HepG2 (cell line): ENCODE data around the gene ATE1. TPM values are rescaled to one million over a fixed set of nuclear protein-coding genes. Genes with fewer than 3 reads are reported as not detected.

Experiments
- ATAC-seq: fragments of 200-7000 bp; cut with Tn5 transposase; 3 replicates; pipeline ENCODE4 v1.9.1; 2020; ENCODE audit warnings: mild to moderate bottlenecking, moderate library complexity
- BruUV-seq: library from RNA; stranded (reverse); fragments of 400-500 nt; replicated peaks from 2 replicates; lab custom pipeline; 2021; lab: Mats Ljungman, UMichigan
- CTCF ChIA-PET: fragments of 300-600 bp; formaldehyde crosslinking; extraction: SDS; loops from one replicate; lab custom pipeline; 2021; ENCODE audit warnings: low total read pairs, inconsistent platforms, low intra/inter-chr PET ratio; lab: Yijun Ruan, JAX
- POLR2A ChIA-PET: fragments of 350-600 bp; sonication (Branson Sonifier 250); formaldehyde crosslinking; loops from one replicate; lab custom pipeline; 2020; ENCODE audit warnings: antibody characterized with exemption, inconsistent platforms; lab: Yijun Ruan, JAX
- DNase-seq: peaks from one replicate; pipeline ENCODE4 v3.0.0-alpha.2; 2015; ENCODE audit warnings: low spot score
- FAIRE-seq: peaks from 3 replicates; lab custom pipeline; 2011; peaks lifted over from hg19 to GRCh38; lab: Jason Lieb, UNC
- H2AFZ ChIP-seq: one replicate; pipeline ENCODE4 v1.6.1; 2011; ENCODE audit warnings: low read length, inconsistent platforms
- H3K27ac ChIP-seq: fragments of 300-600 bp; 3 replicates; pipeline ENCODE4 v1.8.0; 2011; ENCODE audit warnings: mixed run types, mild to moderate bottlenecking, mixed read lengths, low read length, inconsistent platforms; ENCODE audit not compliant: insufficient read depth; ENCODE audit errors: extremely low read length
- H3K27me3 ChIP-seq, 2 experiments: fragments of 200-600 bp in 1 of 2; 2 replicates in 1 of 2; 3 replicates in 1 of 2; pipeline versions ENCODE4 v1.6.0 to v1.8.0; 2011; ENCODE audit warnings: low read length in 2 of 2, mild to moderate bottlenecking in 2 of 2, moderate library complexity in 2 of 2, inconsistent platforms in 1 of 2; ENCODE audit not compliant: insufficient read depth in 2 of 2, control insufficient read depth in 1 of 2
- H3K36me3 ChIP-seq, 2 experiments: fragments of 200-600 bp in 1 of 2; replicated peaks in 1 of 2; 2 replicates in 1 of 2; 3 replicates in 1 of 2; pipeline versions ENCODE4 v1.5.1 to v1.8.0; 2011; ENCODE audit warnings: low read length in 2 of 2, inconsistent platforms in 1 of 2; ENCODE audit not compliant: insufficient read depth in 2 of 2, control insufficient read depth in 1 of 2
- H3K4me1 ChIP-seq: 2 replicates; pipeline ENCODE4 v1.5.1; 2012; ENCODE audit warnings: low read length, inconsistent platforms; ENCODE audit not compliant: insufficient read depth
- H3K4me2 ChIP-seq: 2 replicates; pipeline ENCODE4 v1.6.0; 2011; ENCODE audit warnings: low read depth, low read length, inconsistent platforms
- H3K4me3 ChIP-seq, 3 experiments: fragments of 200-600 bp in 1 of 3; sonication (generic), shearing (Covaris generic) in 1 of 3; replicated peaks in 1 of 3; 2 replicates each; pipeline ENCODE4 v1.5.1; 2011 to 2016; ENCODE audit warnings: low read length in 3 of 3, inconsistent platforms in 2 of 3, low read depth in 2 of 3, mild to moderate bottlenecking in 2 of 3, control low read depth in 1 of 3, mixed read lengths in 1 of 3; ENCODE audit not compliant: insufficient read depth in 1 of 3
- H3K79me2 ChIP-seq: one replicate; pipeline ENCODE4 v1.6.1; 2011; ENCODE audit warnings: low read length, inconsistent platforms; ENCODE audit not compliant: insufficient read depth
- H3K9ac ChIP-seq: 2 replicates; pipeline ENCODE4 v1.6.0; 2011; ENCODE audit warnings: mild to moderate bottlenecking, low read depth, low read length, inconsistent platforms; ENCODE audit not compliant: insufficient read depth
- H3K9me3 ChIP-seq: 2 replicates; pipeline ENCODE4 v1.5.1; 2012; ENCODE audit warnings: mild to moderate bottlenecking, low read length
- H4K20me1 ChIP-seq: 2 replicates; pipeline ENCODE4 v1.6.0; 2011; ENCODE audit warnings: inconsistent platforms, mild to moderate bottlenecking, low read length, moderate library complexity; ENCODE audit not compliant: insufficient read depth
- FOXK2 ChIP-seq: fragments of 450-650 bp; IDR thresholded peaks from 2 replicates; pipeline ENCODE4 v1.6.1; 2016
- FOXP1 ChIP-seq, 2 experiments: fragments of 450-650 bp in 1 of 2; IDR thresholded peaks; 2 replicates each; pipeline ENCODE4 v1.6.1; 2017 to 2018; ENCODE audit warnings: antibody characterized with exemption in 1 of 2
- GZF1 ChIP-seq: sonication (generic); formaldehyde crosslinking; IDR thresholded peaks from 2 replicates; pipeline ENCODE4 v1.5.1; 2020; ENCODE audit warnings: mild to moderate bottlenecking, missing genetic modification reagents
- IKZF4 ChIP-seq: sonication (generic); formaldehyde crosslinking; IDR thresholded peaks from 2 replicates; pipeline ENCODE4 v1.5.1; 2020; ENCODE audit warnings: borderline replicate concordance, mild to moderate bottlenecking, low read depth, missing genetic modification reagents; ENCODE audit errors: not compliant biosample characterization
- MAF1 ChIP-seq: sonication (generic); formaldehyde crosslinking; IDR thresholded peaks from 2 replicates; pipeline ENCODE4 v1.5.0; 2020; ENCODE audit warnings: missing genetic modification reagents, borderline replicate concordance
- MAFG ChIP-seq: sonication (generic); formaldehyde crosslinking; IDR thresholded peaks from 2 replicates; pipeline ENCODE4 v1.5.1; 2020; ENCODE audit warnings: mild to moderate bottlenecking, missing genetic modification reagents
- MEIS1 ChIP-seq: sonication (generic); formaldehyde crosslinking; IDR thresholded peaks from 2 replicates; pipeline ENCODE4 v1.9.0; 2021; ENCODE audit warnings: mild to moderate bottlenecking, missing genetic modification reagents, moderate library complexity, borderline replicate concordance
- MIER2 ChIP-seq: IDR thresholded peaks from 2 replicates; pipeline ENCODE4 v1.6.1; 2016; ENCODE audit warnings: missing biosample characterization, missing genetic modification reagents
- PITX1 ChIP-seq: sonication (generic); formaldehyde crosslinking; IDR thresholded peaks from 2 replicates; pipeline ENCODE4 v1.5.1; 2020; ENCODE audit warnings: mild to moderate bottlenecking, missing genetic modification reagents
- PLRG1 ChIP-seq: fragments of 450-650 bp; conservative IDR thresholded peaks from 2 replicates; pipeline ENCODE4 v1.6.1; 2016
- RBFOX2 ChIP-seq: fragments of 200-400 bp; formaldehyde crosslinking; IDR thresholded peaks from 2 replicates; pipeline ENCODE4 v1.6.1; 2017; ENCODE audit warnings: low read depth, mild to moderate bottlenecking, low read length
- REXO4 ChIP-seq: sonication (generic); formaldehyde crosslinking; IDR thresholded peaks from 2 replicates; pipeline ENCODE4 v1.8.0; 2022; ENCODE audit warnings: missing genetic modification reagents, mild to moderate bottlenecking, borderline replicate concordance
- RXRA ChIP-seq: sonication (generic); formaldehyde crosslinking; IDR thresholded peaks from 2 replicates; pipeline ENCODE4 v1.5.1; 2020; ENCODE audit warnings: missing genetic modification reagents
- SIN3B ChIP-seq: fragments of 150-350 bp; IDR thresholded peaks from 2 replicates; pipeline ENCODE4 v1.6.1; 2014; ENCODE audit warnings: low read length
- SMAD9 ChIP-seq: sonication (generic); formaldehyde crosslinking; IDR thresholded peaks from 2 replicates; pipeline ENCODE4 v1.5.1; 2020; ENCODE audit warnings: mild to moderate bottlenecking, missing genetic modification reagents
- ZNF24 ChIP-seq: fragments of 450-650 bp; IDR thresholded peaks from 2 replicates; pipeline ENCODE4 v1.6.1; 2017; ENCODE audit warnings: antibody characterized with exemption, mild to moderate bottlenecking
- ZNF274 ChIP-seq: sonication (generic); formaldehyde crosslinking; IDR thresholded peaks from 2 replicates; pipeline ENCODE4 v1.5.1; 2020; ENCODE audit warnings: mild to moderate bottlenecking, missing genetic modification reagents
- ZNF3 ChIP-seq: IDR thresholded peaks from 2 replicates; pipeline ENCODE4 v1.7.0; 2017; ENCODE audit warnings: inconsistent platforms
- ZNF678 ChIP-seq: sonication (generic); formaldehyde crosslinking; IDR thresholded peaks from 2 replicates; pipeline ENCODE4 v1.4.0; 2020; ENCODE audit warnings: mild to moderate bottlenecking, missing genetic modification reagents
- ZNF841 ChIP-seq: sonication (generic); formaldehyde crosslinking; IDR thresholded peaks from 2 replicates; pipeline ENCODE4 v1.8.1; 2023; ENCODE audit warnings: missing genetic modification reagents, borderline replicate concordance
- ZSCAN29 ChIP-seq: sonication (generic); formaldehyde crosslinking; conservative IDR thresholded peaks from 2 replicates; pipeline ENCODE4 v1.4.0; 2020; ENCODE audit warnings: mild to moderate bottlenecking, missing genetic modification reagents
- WGBS: methylation state at CpG from one replicate; pipeline ENCODE4 v1.1.6; 2017; ENCODE audit warnings: low lambda C conversion rate; 5-methylcytosine and 5-hydroxymethylcytosine counted together
- in situ Hi-C: cut with HindIII; loops from 2 replicates; pipeline ENCODE4 v1.10.0; 2017; ENCODE audit warnings: low pct_unique_long_range_greater_than_20kb; ENCODE audit not compliant: extremely low pct_ligation_motif_present
- intact Hi-C: fragments of 100-400 bp; cut with micrococcal nuclease; formaldehyde crosslinking; loops from one replicate; pipeline ENCODE4 v1.10.0; 2022; ENCODE audit not compliant: unreplicated experiment
- polyA plus RNA-seq, 8 experiments: library from polyadenylated mRNA; depleted of rRNA in 3 of 8; stranded (reverse) in 7 of 8; unstranded in 1 of 8; fragments of >200 nt; fragmentation: Illumina TruSeq in 4 of 8; extraction: Trizol in 4 of 8; gene quantifications; 2 replicates each; pipeline versions ENCODE4 v1.2.1 to v1.2.3, GENCODE V29; 2011 to 2016; ENCODE audit warnings: low read depth in 4 of 8, missing spikeins in 1 of 8, mixed read lengths in 1 of 8; ENCODE audit not compliant: insufficient read depth in 1 of 8
- total RNA-seq, 5 experiments: library from RNA; depleted of rRNA; stranded (reverse); fragments of >200 nt; fragmentation: Illumina TruSeq; extraction: Trizol; gene quantifications; 2 replicates each; pipeline ENCODE4 v1.2.3, GENCODE V29; 2016; ENCODE audit warnings: low read depth in 1 of 5
- TF ChIP-seq, protein P1 (sequence below): sonication (generic); formaldehyde crosslinking; IDR thresholded peaks from 2 replicates; pipeline ENCODE4 v1.4.0; 2020; ENCODE audit warnings: mild to moderate bottlenecking, missing genetic modification reagents
- TF ChIP-seq, protein P2 (sequence below): sonication (generic); formaldehyde crosslinking; IDR thresholded peaks from 2 replicates; pipeline ENCODE4 v1.8.0; 2022; ENCODE audit warnings: missing genetic modification reagents, mild to moderate bottlenecking, borderline replicate concordance

The ATE1 gene
- total and polyA plus RNA-seq, 2 of the 13 experiments (the other 11 are each of a cell fraction or from before 2014, with no cell fraction given), result 17.5 to 42.2 TPM

GRCh38 chr10:121796342-121796741 is 131.5 kb downstream of the ATE1 start:
- Histone ChIP-seq H3K4me3 (no peak overlapping the region), H2AFZ (no peak overlapping the region), H3K27ac (no peak overlapping the region), H3K27me3 (no peaks in the 10 kb centered on the region), H3K36me3 (peaks cover 5 to 11% of the 10 kb centered on the region in 2 experiments; a peak in 4 of 5 replicates), H3K4me2 (no peak overlapping the region), H3K9ac (no peak overlapping the region), H3K79me2 (no peaks in the 10 kb centered on the region), H4K20me1 (no peaks in the 10 kb centered on the region), H3K9me3 (no peaks in the 10 kb centered on the region)
- 93% methylated on average over 3 of the region's 3 CpGs for WGBS
- intact Hi-C loops, result no loop called here
- no TSS peak for BruUV-seq
- ATAC-seq (no peak), DNase-seq (no peak), FAIRE-seq (no peak)
- POLR2A ChIA-PET, result no interaction called here
- no peak for TF ChIP-seq PITX1 (CRISPR knock-in tag)
- TF ChIP-seq ZNF24, result no peak
- no peak for TF ChIP-seq FOXK2
- TF ChIP-seq MAFG, result no peak
- no peak for TF ChIP-seq SIN3B
- no peak for TF ChIP-seq REXO4 (CRISPR knock-in tag)
- TF ChIP-seq SMAD9 (CRISPR knock-in tag), result no peak
- TF ChIP-seq, all 625 proteins: peak for 0
- CTCF ChIA-PET, result no interaction called here
- no peaks in the 10 kb centered on the region for H3K4me1 ChIP-seq
- in situ Hi-C loops, result no loop called here

- DNase-seq (no peak), FAIRE-seq (no peak), ATAC-seq (no peak)
- Histone ChIP-seq H3K27me3 (no peaks in the 10 kb centered on the region), H3K36me3 (peaks cover 5 to 29% of the 10 kb centered on the region in 2 experiments; a peak in 3 of 5 replicates), H4K20me1 (no peaks in the 10 kb centered on the region), H2AFZ (no peak overlapping the region), H3K9ac (no peak overlapping the region), H3K4me3 (no peak overlapping the region), H3K4me1 (no peaks in the 10 kb centered on the region), H3K9me3 (no peaks in the 10 kb centered on the region), H3K27ac (no peak overlapping the region), H3K4me2 (no peak overlapping the region), H3K79me2 (no peaks in the 10 kb centered on the region)
- CTCF ChIA-PET, result no interaction called here
- POLR2A ChIA-PET, result no interaction called here
- intact Hi-C loops, result no loop called here
- WGBS, result 100% methylated on average over 3 of the region's 3 CpGs
- in situ Hi-C loops, result no loop called here
- BruUV-seq, result no TSS peak
- TF ChIP-seq RXRA (CRISPR knock-in tag), result no peak
- no peak for TF ChIP-seq IKZF4 (CRISPR knock-in tag)
- no peak for TF ChIP-seq ZSCAN29 (CRISPR knock-in tag)
- no peak for TF ChIP-seq ZNF841 (CRISPR knock-in tag)
- no peak for TF ChIP-seq ZNF3 (CRISPR knock-in tag)
- no peak for TF ChIP-seq GZF1 (CRISPR knock-in tag)
- no peak for TF ChIP-seq ZNF678 (CRISPR knock-in tag)
- TF ChIP-seq, protein P1, sequence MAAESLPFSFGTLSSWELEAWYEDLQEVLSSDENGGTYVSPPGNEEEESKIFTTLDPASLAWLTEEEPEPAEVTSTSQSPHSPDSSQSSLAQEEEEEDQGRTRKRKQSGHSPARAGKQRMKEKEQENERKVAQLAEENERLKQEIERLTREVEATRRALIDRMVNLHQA (CRISPR knock-in tag), result no peak
- TF ChIP-seq ZNF274 (CRISPR knock-in tag), result no peak
- TF ChIP-seq MEIS1 (CRISPR knock-in tag), result no peak
- TF ChIP-seq RBFOX2, result no peak
- no peak for TF ChIP-seq PLRG1
- TF ChIP-seq, protein P2, sequence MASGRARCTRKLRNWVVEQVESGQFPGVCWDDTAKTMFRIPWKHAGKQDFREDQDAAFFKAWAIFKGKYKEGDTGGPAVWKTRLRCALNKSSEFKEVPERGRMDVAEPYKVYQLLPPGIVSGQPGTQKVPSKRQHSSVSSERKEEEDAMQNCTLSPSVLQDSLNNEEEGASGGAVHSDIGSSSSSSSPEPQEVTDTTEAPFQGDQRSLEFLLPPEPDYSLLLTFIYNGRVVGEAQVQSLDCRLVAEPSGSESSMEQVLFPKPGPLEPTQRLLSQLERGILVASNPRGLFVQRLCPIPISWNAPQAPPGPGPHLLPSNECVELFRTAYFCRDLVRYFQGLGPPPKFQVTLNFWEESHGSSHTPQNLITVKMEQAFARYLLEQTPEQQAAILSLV (CRISPR knock-in tag), result no peak
- no peak for TF ChIP-seq MIER2 (CRISPR knock-in tag)
- TF ChIP-seq FOXP1 (IDR thresholded peaks at IDR 0.05), result no peak
- TF ChIP-seq FOXP1 (CRISPR knock-in tag; IDR thresholded peaks at IDR 0.05), result no peak
- no peak for TF ChIP-seq MAF1
Observed at GRCh38 chr10:121792198-121792597, 135.6 kb downstream of the ATE1 start.
